Endothelial cell of umbilical vein (primary cell): Measurements from ENCODE around the gene FPR1.

Experiments used
- EZH2 ChIP-seq: IDR thresholded peaks from 2 replicates; pipeline ENCODE4 v1.6.1; 2012; ENCODE audit warnings: borderline replicate concordance, low read depth, mild to moderate bottlenecking, moderate library complexity, low read length, inconsistent platforms; ENCODE audit not compliant: severe bottlenecking
- GATA2 ChIP-seq: IDR thresholded peaks from 2 replicates; pipeline ENCODE4 v1.7.0; 2011; ENCODE audit warnings: low read depth, mild to moderate bottlenecking, moderate library complexity, mixed read lengths, low read length; ENCODE audit not compliant: insufficient read length, insufficient read depth
- JUN ChIP-seq: IDR thresholded peaks from 2 replicates; pipeline ENCODE4 v1.6.1; 2011; ENCODE audit warnings: borderline replicate concordance, low read depth; ENCODE audit not compliant: insufficient read length, insufficient read depth
- POLR2A ChIP-seq: IDR thresholded peaks from 2 replicates; pipeline ENCODE4 v1.6.1; 2012; ENCODE audit warnings: low read depth, mild to moderate bottlenecking, control low read depth, low read length
- POLR2AphosphoS5 ChIP-seq: IDR thresholded peaks from 2 replicates; pipeline ENCODE4 v1.6.1; 2012; ENCODE audit warnings: low read depth, mild to moderate bottlenecking, control low read depth, low read length, moderate library complexity; ENCODE audit not compliant: insufficient read depth
- TF ChIP-seq, protein P1 (sequence below), 2 donors: IDR thresholded peaks; 1 replicate in 1 of 2; 2 replicates in 1 of 2; pipeline ENCODE4 v1.5.1; 2011; ENCODE audit warnings: low read length in 2 of 2, mild to moderate bottlenecking in 2 of 2, moderate library complexity in 2 of 2, control low read depth in 1 of 2, inconsistent platforms in 1 of 2, low read depth in 1 of 2; ENCODE audit not compliant: insufficient read depth in 1 of 2; ENCODE audit errors: extremely low read depth in 1 of 2
- TF ChIP-seq, protein P2 (sequence below): IDR thresholded peaks from 2 replicates; pipeline ENCODE4 v1.6.1; 2011; ENCODE audit not compliant: insufficient read depth, insufficient read length

DNA sequence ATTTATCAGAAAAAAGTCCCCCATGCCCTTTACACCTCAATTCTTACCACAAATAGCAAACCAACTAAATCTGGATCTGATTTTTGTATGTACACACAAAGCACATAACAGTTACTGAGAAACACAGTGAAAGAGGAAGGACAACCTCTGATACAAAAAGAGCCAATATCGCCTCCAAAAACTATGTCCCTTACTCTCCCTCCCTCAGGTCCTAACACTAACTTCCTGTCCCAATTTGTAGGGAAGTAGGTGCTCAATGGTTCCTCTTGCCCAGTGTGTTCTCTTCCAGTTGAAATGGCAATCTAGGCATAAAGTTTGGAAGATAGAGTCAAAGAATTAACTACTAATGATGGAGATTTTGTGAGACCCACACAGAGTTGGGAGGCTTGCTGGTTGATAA lies 27.5 kb upstream of the FPR1 start:
- TF ChIP-seq, protein P1, sequence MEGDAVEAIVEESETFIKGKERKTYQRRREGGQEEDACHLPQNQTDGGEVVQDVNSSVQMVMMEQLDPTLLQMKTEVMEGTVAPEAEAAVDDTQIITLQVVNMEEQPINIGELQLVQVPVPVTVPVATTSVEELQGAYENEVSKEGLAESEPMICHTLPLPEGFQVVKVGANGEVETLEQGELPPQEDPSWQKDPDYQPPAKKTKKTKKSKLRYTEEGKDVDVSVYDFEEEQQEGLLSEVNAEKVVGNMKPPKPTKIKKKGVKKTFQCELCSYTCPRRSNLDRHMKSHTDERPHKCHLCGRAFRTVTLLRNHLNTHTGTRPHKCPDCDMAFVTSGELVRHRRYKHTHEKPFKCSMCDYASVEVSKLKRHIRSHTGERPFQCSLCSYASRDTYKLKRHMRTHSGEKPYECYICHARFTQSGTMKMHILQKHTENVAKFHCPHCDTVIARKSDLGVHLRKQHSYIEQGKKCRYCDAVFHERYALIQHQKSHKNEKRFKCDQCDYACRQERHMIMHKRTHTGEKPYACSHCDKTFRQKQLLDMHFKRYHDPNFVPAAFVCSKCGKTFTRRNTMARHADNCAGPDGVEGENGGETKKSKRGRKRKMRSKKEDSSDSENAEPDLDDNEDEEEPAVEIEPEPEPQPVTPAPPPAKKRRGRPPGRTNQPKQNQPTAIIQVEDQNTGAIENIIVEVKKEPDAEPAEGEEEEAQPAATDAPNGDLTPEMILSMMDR (IDR thresholded peaks at IDR 0.05; ENCODE audit: extremely low read depth in 1 of 2, insufficient read depth in 1 of 2, low read depth in 1 of 2, low read length in 2 of 2): no peak
- TF ChIP-seq EZH2: no peak
- no peak for TF ChIP-seq POLR2AphosphoS5
- no peak for TF ChIP-seq POLR2A
- no peak for TF ChIP-seq JUN
- TF ChIP-seq, protein P2, sequence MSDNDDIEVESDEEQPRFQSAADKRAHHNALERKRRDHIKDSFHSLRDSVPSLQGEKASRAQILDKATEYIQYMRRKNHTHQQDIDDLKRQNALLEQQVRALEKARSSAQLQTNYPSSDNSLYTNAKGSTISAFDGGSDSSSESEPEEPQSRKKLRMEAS: no peak
- no peak for TF ChIP-seq GATA2
